K562 (cell line): Measurements from ENCODE around the gene ECHDC1. TPM values are rescaled to one million over a fixed set of nuclear protein-coding genes. Genes with fewer than 3 reads are reported as not detected.

Source experiments
- ERF ChIP-seq: fragments of 450-650 bp; formaldehyde crosslinking; IDR thresholded peaks from 2 replicates; pipeline ENCODE4 v1.4.0; 2020; ENCODE audit warnings: mild to moderate bottlenecking, mixed read lengths
- ETS2 ChIP-seq: IDR thresholded peaks from 2 replicates; pipeline ENCODE4 v1.6.1; 2016; ENCODE audit warnings: borderline replicate concordance, missing genetic modification characterization, mild to moderate bottlenecking, moderate library complexity, missing compliant biosample characterization; ENCODE audit not compliant: poor library complexity, severe bottlenecking
- FOSL1 ChIP-seq: fragments of 200-800 bp; sonication (Bioruptor generic); conservative IDR thresholded peaks from 2 replicates; pipeline ENCODE4 v1.6.1; 2016; ENCODE audit warnings: missing genetic modification characterization, missing compliant biosample characterization
- MECOM ChIP-seq: fragments of 250-450 bp; sonication (Bioruptor Pico); IDR thresholded peaks from 2 replicates; pipeline ENCODE4 v1.8.0; 2022; ENCODE audit warnings: inconsistent platforms
- NFE2L1 ChIP-seq: fragments of 450-650 bp; IDR thresholded peaks from 2 replicates; pipeline ENCODE4 v1.6.1; 2016; ENCODE audit warnings: missing genetic modification characterization, low read depth, mild to moderate bottlenecking, missing compliant biosample characterization, moderate library complexity, borderline replicate concordance
- ZNF212 ChIP-seq: fragments of 450-650 bp; formaldehyde crosslinking; IDR thresholded peaks from 2 replicates; pipeline ENCODE4 v1.4.0; 2020; ENCODE audit warnings: mild to moderate bottlenecking
- ZNF785 ChIP-seq: fragments of 250-450 bp; sonication (Bioruptor Pico); IDR thresholded peaks from 2 replicates; pipeline ENCODE4 v1.4.0; 2020; ENCODE audit warnings: mild to moderate bottlenecking
- polyA plus RNA-seq, 8 experiments: library from polyadenylated mRNA; depleted of rRNA in 4 of 8; stranded (reverse) in 5 of 8; unstranded in 3 of 8; fragments of >200 nt; fragmentation: Nextera tagmentation in 2 of 8; fragmentation: Illumina TruSeq in 1 of 8; extraction: Ambion mirVana in 2 of 8; extraction: Trizol in 1 of 8; gene quantifications; 2 replicates each; pipeline versions ENCODE4 v1.2.1 to v1.2.3, GENCODE V29; 2011 to 2014; ENCODE audit warnings: inconsistent platforms in 1 of 8, missing spikeins in 1 of 8
- total RNA-seq, 7 experiments: library from RNA; depleted of rRNA in 6 of 7; stranded (reverse); fragments of >200 nt in 6 of 7; fragmentation: Illumina TruSeq in 2 of 7; extraction: Trizol in 2 of 7; gene quantifications; 2 replicates each; pipeline versions ENCODE4 v1.2.1 to v1.2.3, GENCODE V29; 2011 to 2021; ENCODE audit warnings: low replicate concordance in 1 of 7
- TF ChIP-seq, protein P1 (sequence below), 2 experiments: fragments of 250-450 bp in 1 of 2; fragments of 450-650 bp in 1 of 2; sonication (Bioruptor Pico) in 1 of 2; IDR thresholded peaks; 2 replicates each; pipeline versions ENCODE4 v1.6.1 to v1.8.0; 2016 to 2021; ENCODE audit warnings: mild to moderate bottlenecking in 2 of 2, moderate library complexity in 2 of 2, missing compliant biosample characterization in 1 of 2, missing genetic modification characterization in 1 of 2
- TF ChIP-seq, protein P2 (sequence below): fragments of 250-450 bp; sonication (Bioruptor Pico); IDR thresholded peaks from 2 replicates; pipeline ENCODE4 v1.5.0; 2021; ENCODE audit warnings: mild to moderate bottlenecking, moderate library complexity

ECHDC1 gene
- total and polyA plus RNA-seq, 9 of the 15 experiments (the other 6 are each of a cell fraction or from before 2014, with no cell fraction given) = 58.0 to 105 (median 78.6) TPM

DNA sequence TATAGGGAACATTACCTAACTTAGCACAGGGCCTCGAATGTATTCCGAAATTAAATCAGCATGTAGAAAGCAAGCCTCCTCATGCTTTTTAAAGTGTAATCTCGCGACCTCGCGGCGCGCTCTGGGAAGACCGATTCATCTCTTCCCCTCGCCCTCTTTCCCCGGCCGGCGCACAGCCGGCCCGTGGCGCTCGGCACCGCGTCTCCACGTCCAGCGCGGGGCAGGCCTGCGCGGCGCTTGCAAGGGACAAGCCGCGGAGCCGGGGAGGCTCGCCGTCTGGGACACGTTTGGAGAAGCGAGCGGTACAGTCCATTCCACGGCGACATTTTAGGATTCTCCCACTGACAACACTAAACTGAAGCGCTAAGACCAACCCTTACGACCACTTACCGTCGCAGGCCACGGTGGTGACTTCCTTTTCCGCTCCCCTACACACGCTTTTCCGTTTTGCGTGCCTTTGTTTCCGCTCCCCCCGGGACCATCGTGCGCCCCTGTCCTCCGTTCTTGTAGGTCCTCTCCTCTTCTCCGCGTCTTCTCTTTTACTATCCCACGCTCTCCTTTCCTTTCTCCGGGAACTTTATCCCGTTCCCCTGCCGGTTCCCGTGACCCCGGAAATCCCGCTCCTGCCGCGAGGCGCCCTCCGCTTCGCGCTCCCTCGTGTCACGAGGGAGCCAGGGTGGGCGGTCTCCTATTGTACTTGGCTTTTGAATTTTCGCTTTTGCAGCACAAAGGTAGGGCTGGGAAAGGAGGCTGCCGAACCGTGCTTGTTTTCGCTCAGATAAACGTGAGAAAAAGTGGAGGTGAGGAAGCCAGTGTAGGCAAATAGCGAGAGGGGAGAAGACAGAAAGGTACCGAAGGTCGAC lies at the start of gene ECHDC1 (continued):
- TF ChIP-seq ETS2 (tag) (no peak), ZNF785 (CRISPR knock-in tag) (no peak), ERF (CRISPR knock-in tag) (0 out of 2 replicates have a peak, but pooled peaks have one; percentile 43), ZNF212 (no peak), FOSL1 (tag) (no peak), MECOM (no peak), NFE2L1 (tag) (no peak)
- TF ChIP-seq, protein P1, sequence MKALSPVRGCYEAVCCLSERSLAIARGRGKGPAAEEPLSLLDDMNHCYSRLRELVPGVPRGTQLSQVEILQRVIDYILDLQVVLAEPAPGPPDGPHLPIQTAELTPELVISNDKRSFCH (CRISPR knock-in tag; IDR thresholded peaks at IDR 0.05) = no peak
- TF ChIP-seq, protein P1 (tag; IDR thresholded peaks at IDR 0.05) = peak; percentile 47; the same call in 1 of the 2 replicates
- TF ChIP-seq, protein P2, sequence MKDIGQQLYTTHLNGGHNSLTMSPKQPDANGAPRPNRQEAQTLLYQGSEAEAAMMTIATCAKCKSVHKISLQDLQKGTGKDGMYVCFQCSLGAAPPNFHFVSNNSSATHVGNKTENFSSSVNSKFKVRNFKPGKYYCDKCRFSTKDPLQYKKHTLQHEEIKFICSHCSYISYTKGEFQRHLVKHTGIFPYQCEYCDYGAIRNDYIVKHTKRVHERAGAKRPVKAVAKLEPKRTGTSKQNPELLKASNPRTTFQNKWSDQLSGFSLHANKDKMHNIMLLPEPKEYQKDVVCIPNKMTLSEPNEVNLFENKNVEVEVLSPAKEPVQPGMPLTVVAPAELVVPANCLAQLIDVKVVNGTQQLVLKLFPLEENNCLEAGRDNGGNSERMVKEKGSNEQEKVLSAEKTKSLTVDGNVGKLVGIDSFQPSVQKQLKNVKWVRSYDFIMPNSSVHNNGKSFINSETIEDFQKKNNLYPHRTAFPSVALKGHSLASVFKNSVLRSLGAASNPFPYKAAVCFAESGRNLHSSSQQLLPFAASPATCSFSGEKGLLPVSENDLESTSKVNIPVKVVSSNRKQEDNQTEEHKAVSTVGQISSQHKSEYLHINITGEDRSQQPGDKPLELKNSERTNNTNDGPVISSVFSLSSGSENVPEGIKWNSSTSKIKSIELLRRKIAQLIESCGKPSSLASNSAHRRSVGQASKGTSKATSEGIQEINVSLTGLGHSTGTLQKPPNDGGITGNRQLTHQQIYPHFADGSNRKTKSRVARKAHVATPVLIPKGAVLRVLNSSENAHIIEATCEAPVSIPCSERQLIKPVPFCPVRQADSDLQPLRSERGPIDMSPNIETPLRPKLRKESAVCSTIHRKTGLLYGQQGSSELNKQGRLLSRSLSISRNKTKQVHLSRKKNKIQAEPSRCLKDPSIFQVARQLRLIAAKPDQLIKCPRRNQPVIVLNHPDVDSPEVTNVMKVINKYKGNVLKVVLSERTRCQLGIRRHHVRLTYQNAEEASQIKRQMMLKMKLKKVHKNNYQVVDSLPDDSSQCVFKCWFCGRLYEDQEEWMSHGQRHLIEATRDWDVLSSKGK (CRISPR knock-in tag) = no peak
- TF ChIP-seq, all 486 proteins: peak for 141
